ENCODE measurements around the gene DNPEP.
"Not testable (repeated sequence)": the region's sequence is repeated elsewhere in the genome, so short reads cannot be mapped to it uniquely, and the experiment has no call there.

The DNPEP gene

GRCh38 chr2:219398721-219399363 is 11.1 kb upstream of the DNPEP start:
- DNase-seq, result no peak

DNA sequence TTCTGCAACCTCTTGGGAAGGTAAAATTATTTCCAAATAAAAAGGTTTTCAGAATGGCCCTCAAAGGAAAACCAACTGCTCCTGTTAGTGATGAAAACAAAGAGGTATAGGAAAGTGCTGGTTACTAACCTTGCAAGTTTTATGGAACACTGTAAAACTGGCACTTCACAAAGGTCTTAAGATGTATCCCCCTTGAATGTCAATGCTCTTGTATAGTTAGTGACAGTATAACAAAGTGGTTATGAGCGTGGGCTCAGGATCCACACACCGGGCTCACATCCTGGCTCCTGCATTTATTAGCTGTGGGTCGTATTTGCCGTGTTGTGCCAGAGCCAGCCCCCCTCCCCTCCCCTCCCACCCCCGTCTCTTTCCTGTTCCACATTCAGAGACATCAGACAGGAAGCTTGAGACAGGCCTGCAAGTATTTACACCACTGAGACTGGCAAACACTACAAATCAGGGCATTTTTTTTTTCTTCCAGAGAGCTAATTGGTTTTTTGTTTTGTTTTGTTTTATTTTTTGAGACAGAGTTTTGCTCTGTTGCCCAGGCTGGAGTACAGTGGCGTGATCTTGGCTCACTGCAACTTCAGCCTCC is 9.2 kb upstream of the DNPEP start:
- DNase-seq, result no peak

DNA sequence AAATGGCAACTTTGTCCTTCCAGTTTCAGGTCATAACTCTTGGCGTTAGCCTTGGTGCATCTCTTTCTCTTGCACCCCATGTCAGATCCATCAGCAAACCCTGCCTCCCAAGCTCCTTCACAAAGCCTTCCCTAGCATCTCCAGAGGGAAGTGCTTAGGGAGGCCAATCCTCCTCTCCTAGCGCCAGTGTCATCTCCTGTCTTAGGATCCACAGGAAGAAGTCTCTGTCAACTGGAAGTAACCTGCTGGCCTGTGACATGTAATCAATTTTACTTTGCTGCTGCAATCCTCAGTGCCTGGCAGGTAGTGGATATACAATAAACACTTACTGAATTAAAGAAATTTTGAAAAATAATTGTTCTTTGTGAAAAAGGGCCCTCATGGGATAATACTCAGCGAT is 7.9 kb upstream of the DNPEP start:
- DNase-seq, result no peak

GRCh38 chr2:219395056-219395455 is 7.3 kb upstream of the DNPEP start:
- not testable (repeated sequence) for DNase-seq

- DNase-seq, result no peak
Observed at GRCh38 chr2:219392754-219393153, 5.0 kb upstream of the DNPEP start.

- DNase-seq, result no peak
Observed at GRCh38 chr2:219388907-219389156, 1.1 kb upstream of the DNPEP start.

DNA sequence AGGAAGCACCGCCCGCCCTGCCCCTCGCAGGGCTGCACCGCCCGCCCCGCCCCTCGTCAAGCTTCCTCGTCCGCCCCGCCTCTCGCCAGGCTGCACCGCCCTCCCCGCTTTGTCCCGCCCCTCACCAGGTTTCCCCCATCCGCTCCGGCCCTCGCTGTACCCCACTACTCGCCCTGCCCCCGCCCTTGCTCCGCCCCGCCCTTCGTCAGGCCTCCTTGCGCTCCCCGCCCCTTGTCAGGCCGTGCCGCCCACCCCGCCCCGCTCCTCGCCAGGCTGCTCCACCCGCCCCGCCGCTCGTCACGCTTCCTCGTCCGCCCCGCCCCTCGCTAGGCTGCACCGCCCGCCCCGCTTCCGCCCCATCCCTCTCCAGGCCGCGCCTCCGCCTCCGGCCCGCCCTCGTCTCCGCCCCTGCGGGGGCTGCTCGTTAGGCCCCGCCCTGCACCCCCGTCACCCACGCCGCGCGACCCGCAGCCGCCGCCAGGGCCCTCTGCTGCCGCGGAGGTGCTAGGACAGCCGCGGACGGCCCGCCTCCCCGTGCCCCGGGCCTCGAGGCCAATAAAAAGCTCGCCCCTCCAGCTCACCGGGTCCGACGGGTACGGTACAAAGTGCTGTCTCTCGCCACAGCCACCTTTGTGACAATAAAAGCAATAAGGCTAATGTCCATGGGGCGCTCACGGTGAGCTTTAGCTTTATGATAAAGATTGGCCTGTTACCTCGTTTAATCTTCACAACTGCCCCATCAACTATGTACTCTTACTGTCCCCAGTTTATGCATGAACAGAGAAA is 602 bp upstream of the DNPEP start:
- DNase-seq, result peak; percentile 91

- no peak for DNase-seq
Observed at GRCh38 chr2:219386532-219387280, 1.0 kb downstream of the DNPEP start.

- no peak for DNase-seq
Observed at GRCh38 chr2:219385958-219386520, 1.7 kb downstream of the DNPEP start.

DNA sequence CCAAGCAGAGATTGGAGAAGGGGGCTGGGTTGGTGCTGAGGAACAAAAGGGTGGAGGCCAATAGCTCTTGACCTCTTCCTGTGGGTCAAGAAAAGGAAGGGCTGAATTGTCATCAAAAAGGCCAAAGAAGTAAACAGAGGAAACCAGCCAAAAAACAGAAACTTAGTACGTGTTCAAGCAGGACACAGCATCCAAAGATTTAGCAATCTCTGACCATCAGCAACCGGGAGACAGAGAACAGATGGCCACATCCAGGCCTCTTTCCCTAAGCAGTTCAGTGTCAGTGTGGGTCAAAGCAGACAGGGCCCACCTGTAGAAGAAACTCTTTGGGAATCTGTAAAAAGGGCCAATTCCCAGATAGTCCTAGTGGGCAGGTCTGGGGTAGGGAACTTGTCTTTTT is 2.9 kb downstream of the DNPEP start:
- DNase-seq, result no peak

- no peak for DNase-seq
Observed at GRCh38 chr2:219384083-219384713, 3.5 kb downstream of the DNPEP start.

- no peak for DNase-seq
Observed at GRCh38 chr2:219381448-219381847, 6.3 kb downstream of the DNPEP start.

DNA sequence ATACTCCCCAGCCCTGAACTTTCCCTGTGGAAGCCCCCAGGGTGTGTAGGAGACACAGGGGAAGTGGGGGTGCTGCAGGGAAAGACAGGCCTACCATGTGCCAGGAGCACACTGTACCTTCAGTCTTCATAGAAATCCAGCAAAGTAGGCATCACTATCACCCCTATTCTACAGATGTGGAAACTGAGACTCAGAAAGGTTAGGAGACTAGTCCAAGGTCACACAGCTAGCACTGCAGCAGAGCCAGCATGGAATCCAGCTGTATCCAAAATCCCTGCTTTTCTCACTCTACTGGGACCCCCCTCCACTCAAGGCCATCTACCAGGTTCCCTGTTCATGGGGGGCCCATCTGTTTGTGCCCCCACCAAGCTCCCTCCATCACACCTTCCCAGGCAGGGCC is 6.8 kb downstream of the DNPEP start:
- no peak for DNase-seq

GRCh38 chr2:219378163-219378851 is 9.4 kb downstream of the DNPEP start:
- DNase-seq, result no peak

DNA sequence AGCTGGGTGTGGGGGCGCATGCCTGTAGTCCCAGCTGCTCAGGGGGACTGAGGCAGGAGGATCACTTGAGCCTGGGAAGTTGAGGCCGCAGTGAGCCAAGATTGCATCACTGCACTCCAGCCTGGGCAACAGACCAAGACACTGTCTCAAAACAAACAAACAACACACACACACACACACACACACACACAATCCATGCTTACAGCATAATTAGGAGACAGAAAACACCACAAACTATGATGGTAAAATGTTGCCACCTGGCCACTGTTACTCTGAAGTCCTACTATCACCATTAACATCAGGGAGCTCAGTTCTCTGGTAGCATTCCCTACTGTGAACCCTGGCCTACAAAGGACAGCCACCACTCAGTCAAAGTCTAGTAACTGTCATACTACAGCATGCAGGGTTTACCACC is 18.3 kb downstream of the DNPEP start:
- DNase-seq, result peak; percentile 5

GRCh38 chr2:219368690-219369191 is 19.0 kb downstream of the DNPEP start:
- DNase-seq, result no peak

- no peak for DNase-seq
Observed at GRCh38 chr2:219362524-219363164, 25.1 kb downstream of the DNPEP start.

- no peak for DNase-seq
Observed at GRCh38 chr2:219362072-219362471, 25.6 kb downstream of the DNPEP start.

GRCh38 chr2:219358170-219359075 is 29.3 kb downstream of the DNPEP start:
- DNase-seq, result peak; percentile 10

DNA sequence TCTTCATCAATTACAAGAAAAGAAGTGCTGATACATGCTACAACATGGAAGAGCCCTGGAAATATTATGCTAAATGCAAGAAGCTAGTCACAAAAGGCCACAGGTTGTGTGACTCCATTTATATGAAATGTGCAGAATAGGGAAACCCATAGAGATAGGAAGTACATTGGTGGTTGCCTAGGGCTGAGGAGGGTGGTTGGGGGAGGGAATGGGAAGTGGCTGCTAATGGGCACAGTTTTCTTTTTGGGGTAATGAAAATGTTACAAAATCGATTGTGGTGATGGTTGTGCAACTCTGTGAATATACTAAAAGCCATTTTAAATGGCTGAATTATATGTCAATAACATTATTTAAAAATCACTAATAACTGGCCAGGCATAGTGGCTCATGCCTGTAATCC is 30.9 kb downstream of the DNPEP start:
- DNase-seq, result no peak
